K562 (cell line): ENCODE measurements around the gene OTULINL.

ENCODE experiments used
- CEBPB ChIP-seq: fragments of 450-650 bp; IDR thresholded peaks from 2 replicates; pipeline ENCODE4 v1.6.1; 2016; ENCODE audit warnings: missing genetic modification characterization, missing compliant biosample characterization
- CHCHD3 ChIP-seq: fragments of 250-450 bp; sonication (Bioruptor Pico); IDR thresholded peaks from 2 replicates; pipeline ENCODE4 v2.1.2; 2022; ENCODE audit warnings: mild to moderate bottlenecking
- CTCF ChIP-seq, 3 experiments: IDR thresholded peaks in 2 of 3; conservative IDR thresholded peaks in 1 of 3; 2 replicates each; pipeline ENCODE4 v1.5.1; 2011 to 2012; ENCODE audit warnings: low read length in 3 of 3, mild to moderate bottlenecking in 3 of 3, control low read depth in 2 of 3, improper control_type of control experiment in 1 of 3, inconsistent platforms in 1 of 3, low read depth in 1 of 3, mixed read lengths in 1 of 3, moderate library complexity in 1 of 3; ENCODE audit not compliant: insufficient read depth in 2 of 3
- ELK1 ChIP-seq: sonication (generic); formaldehyde crosslinking; IDR thresholded peaks from 2 replicates; pipeline ENCODE4 v1.8.1; 2022; ENCODE audit warnings: missing genetic modification reagents
- ELK3 ChIP-seq: fragments of 450-650 bp; formaldehyde crosslinking; IDR thresholded peaks from 2 replicates; pipeline ENCODE4 v1.4.0; 2020; ENCODE audit warnings: mild to moderate bottlenecking
- GABPB1 ChIP-seq: sonication (generic); formaldehyde crosslinking; IDR thresholded peaks from 2 replicates; pipeline ENCODE4 v1.8.0; 2022; ENCODE audit warnings: mild to moderate bottlenecking, missing genetic modification reagents
- HOMEZ ChIP-seq: fragments of 250-450 bp; sonication (Bioruptor Pico); IDR thresholded peaks from 2 replicates; pipeline ENCODE4 v1.4.0; 2020; ENCODE audit warnings: mild to moderate bottlenecking, moderate library complexity
- KDM1A ChIP-seq, 2 experiments: fragments of 450-650 bp; IDR thresholded peaks; 2 replicates each; pipeline ENCODE4 v1.6.1; 2016; ENCODE audit warnings: mild to moderate bottlenecking in 2 of 2
- POLR2B ChIP-seq: fragments of 450-650 bp; IDR thresholded peaks from 2 replicates; pipeline ENCODE4 v1.6.1; 2018; ENCODE audit warnings: low read depth; ENCODE audit not compliant: partially characterized antibody
- STAT6 ChIP-seq: sonication (generic); formaldehyde crosslinking; IDR thresholded peaks from 2 replicates; pipeline ENCODE4 v1.8.1; 2023; ENCODE audit warnings: mild to moderate bottlenecking, missing genetic modification reagents
- THAP12 ChIP-seq: fragments of 250-450 bp; sonication (Bioruptor Pico); IDR thresholded peaks from 2 replicates; pipeline ENCODE4 v1.9.0; 2021; ENCODE audit warnings: mild to moderate bottlenecking, inconsistent platforms
- ZHX1 ChIP-seq: fragments of 150-350 bp; conservative IDR thresholded peaks from 2 replicates; pipeline ENCODE4 v1.6.1; 2014; ENCODE audit warnings: low read length

- no peak for TF ChIP-seq ELK1 (CRISPR knock-in tag)
- TF ChIP-seq ZHX1 = no peak
- TF ChIP-seq CHCHD3 (CRISPR knock-in tag) = no peak
- TF ChIP-seq CEBPB = no peak
- TF ChIP-seq ELK3 (CRISPR knock-in tag) = no peak
- no peak for TF ChIP-seq GABPB1 (CRISPR knock-in tag)
- TF ChIP-seq CTCF (IDR thresholded peaks at IDR 0.05 in 2 of 3, conservative IDR thresholded peaks at IDR 0.05 in 1 of 3; ENCODE audit: insufficient read depth in 2 of 3, low read depth in 1 of 3, low read length in 3 of 3) = no peak
- TF ChIP-seq POLR2B = no peak
- TF ChIP-seq HOMEZ = no peak
- TF ChIP-seq KDM1A (IDR thresholded peaks at IDR 0.05) = no peak
- no peak for TF ChIP-seq THAP12 (CRISPR knock-in tag)
- TF ChIP-seq STAT6 (CRISPR knock-in tag) = no peak
Measured at GRCh38 chr5:14656898-14657297, 75.3 kb downstream of the OTULINL start.
